ENCODE measurements around the gene DDX10. TPM values are rescaled to one million over a fixed set of nuclear protein-coding genes. Genes with fewer than 3 reads are reported as not detected.

Gene DDX10
- total RNA-seq, 1 experiment from 2014 or later = 48.3 TPM

GRCh38 chr11:108705061-108705460 is 40.2 kb downstream of the DDX10 start:
- H3K27ac Mint-ChIP-seq = peak overlapping the region in 2 of 3 experiments; percentile 13 to 85; a peak in 4 of 7 replicates

More at GRCh38 chr11:108705061-108705460, 40.2 kb downstream of the DDX10 start:
- Histone ChIP-seq H2BK15ac (ENCODE audit: low read depth, low read length) (no peak overlapping the region), H3K23me2 (ENCODE audit: insufficient read length, low read depth, low read length, poor library complexity, severe bottlenecking) (no peaks in the 10 kb centered on the region), H3K9me3 (ENCODE audit: control insufficient read depth, low read depth, low read length) (no peaks in the 10 kb centered on the region), H3K14ac (ENCODE audit: insufficient read depth, low read length) (no peak overlapping the region), H2AFZ (ENCODE audit: low read length) (no peak overlapping the region), H3K27me3 (ENCODE audit: insufficient read depth, low read length) (no peaks in the 10 kb centered on the region), H2BK5ac (ENCODE audit: insufficient read length, low read length) (no peak overlapping the region), H4K91ac (ENCODE audit: insufficient read length, low read depth, low read length) (no peak overlapping the region), H3K79me1 (ENCODE audit: insufficient read depth, low read depth, low read length, poor library complexity, severe bottlenecking) (no peaks in the 10 kb centered on the region), H2BK120ac (ENCODE audit: low read depth, low read length, poor library complexity, severe bottlenecking) (no peak overlapping the region), H4K20me1 (ENCODE audit: control insufficient read depth, insufficient read depth, insufficient read length) (no peaks in the 10 kb centered on the region), H3K4me2 (ENCODE audit: insufficient read depth, insufficient read length, low read length) (no peak overlapping the region), H3T11ph (ENCODE audit: low read length) (no peak overlapping the region), H3K4me1 (ENCODE audit: insufficient read depth, low read length) (peaks cover 4% of the 10 kb centered on the region; the same call in 1 of the 2 replicates), H4K5ac (ENCODE audit: insufficient read length, low read depth, low read length) (no peak overlapping the region), H3K9ac (ENCODE audit: extremely low read depth, insufficient read length, low read length) (no peak overlapping the region), H3K23ac (ENCODE audit: insufficient read length, low read depth, low read length) (no peak overlapping the region), H2AK5ac (ENCODE audit: insufficient read length, low read length) (no peak overlapping the region), H2BK12ac (ENCODE audit: insufficient read length, low read depth, low read length) (no peak overlapping the region), H3K18ac (ENCODE audit: insufficient read length, low read depth, low read length) (no peak overlapping the region), H4K8ac (replicated peaks; ENCODE audit: insufficient read length, low read depth, low read length) (no peak overlapping the region), H2BK20ac (ENCODE audit: low read depth, low read length, poor library complexity, severe bottlenecking) (no peak overlapping the region), H3K56ac (ENCODE audit: insufficient read length, low read depth, low read length) (no peak overlapping the region), H3K27ac (ENCODE audit: insufficient read length, low read depth, low read length) (no peak overlapping the region), H3K4ac (ENCODE audit: low read depth, low read length) (no peak overlapping the region), H3K79me2 (ENCODE audit: insufficient read depth, low read length) (no peaks in the 10 kb centered on the region)
- WGBS (ENCODE audit: extremely low coverage, insufficient read length, low lambda C conversion rate) = no CpG with 5 or more reads among the region's 2 CpGs
- no peak for DNase-seq
- Mint-ChIP-seq H3K36me3 (ENCODE audit: insufficient read depth in 1 of 3, low read depth in 3 of 3) (peaks cover 37 to 51% (median 38%) of the 10 kb centered on the region in 3 experiments), H3K9me3 (peaks cover 13 to 16% of the 10 kb centered on the region in 2 experiments), H3K27me3 (ENCODE audit: low read depth) (no peaks in the 10 kb centered on the region), H3K4me1 (peaks cover 16 to 26% of the 10 kb centered on the region in 2 experiments), H3K4me3 (no peak overlapping the region)
- no peak for TF ChIP-seq CTCF (conservative IDR thresholded peaks at IDR 0.05)
